ENCODE data around the gene GNPTG.

The GNPTG gene

DNA sequence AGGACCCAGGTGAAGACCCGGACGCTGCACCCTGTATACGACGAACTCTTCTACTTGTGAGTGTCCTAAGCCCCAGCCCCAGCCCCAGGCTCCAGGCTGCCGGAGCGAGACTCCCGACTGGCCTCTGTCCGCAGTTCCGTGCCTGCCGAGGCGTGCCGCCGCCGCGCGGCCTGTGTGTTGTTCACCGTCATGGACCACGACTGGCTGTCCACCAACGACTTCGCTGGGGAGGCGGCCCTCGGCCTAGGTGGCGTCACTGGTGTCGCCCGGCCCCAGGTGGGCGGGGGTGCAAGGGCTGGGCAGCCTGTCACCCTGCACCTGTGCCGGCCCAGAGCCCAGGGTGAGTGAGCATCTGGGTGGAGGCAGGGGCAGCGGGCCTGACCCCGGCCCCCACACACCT lies 3.8 kb upstream of the GNPTG start:
- Histone ChIP-seq H3K4me1 (ENCODE audit: control insufficient read depth in 2 of 2, insufficient read depth in 2 of 2, low read length in 2 of 2) (peaks cover 23 to 32% of the 10 kb centered on the region in 2 donors), H3K9me3 (ENCODE audit: control insufficient read depth in 2 of 2, low read length in 2 of 2) (no peaks in the 10 kb centered on the region), H3K27me3 (ENCODE audit: control insufficient read depth in 2 of 2, insufficient read depth in 2 of 2, low read length in 2 of 2) (no peaks in the 10 kb centered on the region), H3K36me3 (ENCODE audit: control insufficient read depth in 2 of 2, insufficient read depth in 2 of 2, low read length in 2 of 2) (peaks cover 0 to 18% of the 10 kb centered on the region in 2 donors), H3K4me3 (ENCODE audit: low read length in 2 of 2) (no peak overlapping the region), H3K9ac (ENCODE audit: low read depth in 1 of 2, low read length in 2 of 2) (no peak overlapping the region), H3K27ac (ENCODE audit: low read depth in 2 of 2, low read length in 2 of 2) (no peak overlapping the region)

DNA sequence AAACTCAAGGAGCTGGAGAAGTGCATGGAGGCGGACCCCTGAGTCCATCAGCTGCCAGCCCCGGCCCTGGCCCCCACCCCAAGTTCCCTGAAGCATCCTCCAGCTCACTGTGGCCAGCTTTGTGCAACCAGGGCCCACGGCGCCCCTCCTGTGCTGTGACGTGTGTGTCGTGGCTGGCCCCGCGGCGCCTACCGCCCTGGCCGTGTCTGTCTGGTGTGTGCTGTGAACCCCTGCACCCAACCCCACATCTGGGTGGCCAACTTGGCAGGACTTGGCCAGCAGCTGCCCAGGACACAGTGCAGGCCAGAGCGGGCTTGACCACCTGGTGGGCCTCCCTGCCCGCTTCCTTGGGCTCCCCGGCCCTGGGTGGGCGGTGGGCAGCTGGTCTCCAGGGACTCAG lies 3.3 kb upstream of the GNPTG start:
- no peaks in the 10 kb centered on the region for H3K9me3 ChIP-seq (ENCODE audit: control insufficient read depth in 2 of 2, low read length in 2 of 2)
- no peak overlapping the region for H3K27ac ChIP-seq (ENCODE audit: low read depth in 2 of 2, low read length in 2 of 2)
- H3K36me3 ChIP-seq (ENCODE audit: control insufficient read depth in 2 of 2, insufficient read depth in 2 of 2, low read length in 2 of 2), result peaks cover 0 to 18% of the 10 kb centered on the region in 2 donors
- no peak overlapping the region for H3K9ac ChIP-seq (ENCODE audit: low read depth in 1 of 2, low read length in 2 of 2)
- no peaks in the 10 kb centered on the region for H3K27me3 ChIP-seq (ENCODE audit: control insufficient read depth in 2 of 2, insufficient read depth in 2 of 2, low read length in 2 of 2)
- H3K4me1 ChIP-seq (ENCODE audit: control insufficient read depth in 2 of 2, insufficient read depth in 2 of 2, low read length in 2 of 2), result peaks cover 20 to 30% of the 10 kb centered on the region in 2 donors
- H3K4me3 ChIP-seq (ENCODE audit: low read length in 2 of 2), result no peak overlapping the region

DNA sequence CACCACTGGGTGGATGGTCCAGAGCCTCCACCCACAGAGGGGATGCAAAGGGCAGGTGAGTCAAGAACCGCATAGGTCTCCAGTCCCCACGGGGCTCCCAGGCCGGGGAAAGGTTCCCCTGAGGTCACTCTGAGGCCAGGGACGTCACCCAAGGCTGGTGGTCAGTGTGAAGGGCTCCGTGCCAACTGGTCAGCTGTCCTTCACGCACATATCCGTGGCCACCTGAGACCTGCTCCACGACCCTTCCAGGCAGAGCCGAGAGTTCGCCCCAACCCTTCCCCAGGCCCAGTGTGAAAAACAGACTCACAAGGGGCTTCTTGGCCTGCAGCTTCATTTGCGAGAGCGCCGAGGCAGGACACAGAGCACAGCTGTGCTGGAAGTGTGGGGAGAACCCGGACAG lies 2.8 kb upstream of the GNPTG start:
- H3K9ac ChIP-seq (ENCODE audit: low read depth in 1 of 2, low read length in 2 of 2), result no peak overlapping the region

DNA sequence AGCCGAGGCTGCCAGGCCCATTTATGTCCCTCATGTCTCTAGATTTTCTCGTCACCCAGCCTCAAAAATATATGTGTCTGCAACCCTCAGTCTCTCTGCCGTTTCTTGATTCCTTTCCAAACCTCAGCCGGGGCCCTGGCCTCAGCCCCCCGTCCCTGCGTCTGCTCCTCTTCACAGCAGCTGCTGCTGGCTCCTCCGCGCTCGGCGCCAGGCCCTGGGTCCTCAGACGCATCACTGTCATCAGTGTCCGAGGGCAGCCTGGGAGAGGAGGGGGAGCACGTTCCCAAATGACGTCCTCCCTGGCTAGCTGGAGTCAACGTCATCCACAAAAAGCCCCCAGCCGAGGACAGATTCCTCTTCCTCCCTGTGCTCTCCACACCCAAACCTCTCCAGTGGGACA lies 2.4 kb upstream of the GNPTG start:
- Histone ChIP-seq H3K4me3 (ENCODE audit: low read length in 2 of 2) (no peak overlapping the region), H3K27ac (ENCODE audit: low read depth in 2 of 2, low read length in 2 of 2) (no peak overlapping the region), H3K9me3 (ENCODE audit: control insufficient read depth in 2 of 2, low read length in 2 of 2) (no peaks in the 10 kb centered on the region), H3K9ac (ENCODE audit: low read depth in 1 of 2, low read length in 2 of 2) (no peak overlapping the region), H3K36me3 (ENCODE audit: control insufficient read depth in 2 of 2, insufficient read depth in 2 of 2, low read length in 2 of 2) (peaks cover 0 to 18% of the 10 kb centered on the region in 2 donors), H3K27me3 (ENCODE audit: control insufficient read depth in 2 of 2, insufficient read depth in 2 of 2, low read length in 2 of 2) (no peaks in the 10 kb centered on the region), H3K4me1 (ENCODE audit: control insufficient read depth in 2 of 2, insufficient read depth in 2 of 2, low read length in 2 of 2) (peaks cover 14 to 21% of the 10 kb centered on the region in 2 donors)

More for the DNA sequence above, 2.8 kb upstream of the GNPTG start:
- H3K27me3 ChIP-seq (ENCODE audit: control insufficient read depth in 2 of 2, insufficient read depth in 2 of 2, low read length in 2 of 2), result no peaks in the 10 kb centered on the region
- no peaks in the 10 kb centered on the region for H3K9me3 ChIP-seq (ENCODE audit: control insufficient read depth in 2 of 2, low read length in 2 of 2)
- H3K4me3 ChIP-seq (ENCODE audit: low read length in 2 of 2), result no peak overlapping the region
- H3K4me1 ChIP-seq (ENCODE audit: control insufficient read depth in 2 of 2, insufficient read depth in 2 of 2, low read length in 2 of 2), result peaks cover 16 to 25% of the 10 kb centered on the region in 2 donors
- H3K27ac ChIP-seq (ENCODE audit: low read depth in 2 of 2, low read length in 2 of 2), result no peak overlapping the region
- H3K36me3 ChIP-seq (ENCODE audit: control insufficient read depth in 2 of 2, insufficient read depth in 2 of 2, low read length in 2 of 2), result peaks cover 0 to 18% of the 10 kb centered on the region in 2 donors

DNA sequence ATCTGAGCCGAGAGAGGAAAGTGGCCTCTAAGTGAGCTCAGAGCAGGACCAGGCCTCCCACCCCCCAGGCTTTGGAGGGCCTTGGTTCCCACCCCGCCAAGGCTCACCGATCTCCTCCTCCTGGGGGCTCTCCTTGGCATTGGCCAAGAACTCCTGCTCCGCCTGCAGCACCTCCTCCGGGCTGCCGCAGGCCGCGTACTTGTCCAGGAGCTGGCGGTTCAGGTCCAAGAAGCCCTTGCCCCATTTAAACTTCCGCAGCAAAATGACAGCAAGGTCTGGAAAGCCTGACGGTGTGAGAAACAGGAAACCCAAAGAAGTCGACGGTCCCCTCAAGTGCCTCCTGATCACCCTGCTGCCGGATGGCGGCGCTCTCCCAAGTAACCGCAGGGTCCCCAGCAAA lies 1.8 kb upstream of the GNPTG start:
- Histone ChIP-seq H3K4me1 (ENCODE audit: control insufficient read depth in 2 of 2, insufficient read depth in 2 of 2, low read length in 2 of 2) (peaks cover 14 to 20% of the 10 kb centered on the region in 2 donors), H3K27ac (ENCODE audit: low read depth in 2 of 2, low read length in 2 of 2) (no peak overlapping the region), H3K4me3 (ENCODE audit: low read length in 2 of 2) (no peak overlapping the region), H3K27me3 (ENCODE audit: control insufficient read depth in 2 of 2, insufficient read depth in 2 of 2, low read length in 2 of 2) (no peaks in the 10 kb centered on the region), H3K36me3 (ENCODE audit: control insufficient read depth in 2 of 2, insufficient read depth in 2 of 2, low read length in 2 of 2) (peaks cover 0 to 20% of the 10 kb centered on the region in 2 donors), H3K9ac (ENCODE audit: low read depth in 1 of 2, low read length in 2 of 2) (no peak overlapping the region), H3K9me3 (ENCODE audit: control insufficient read depth in 2 of 2, low read length in 2 of 2) (no peaks in the 10 kb centered on the region)

DNA sequence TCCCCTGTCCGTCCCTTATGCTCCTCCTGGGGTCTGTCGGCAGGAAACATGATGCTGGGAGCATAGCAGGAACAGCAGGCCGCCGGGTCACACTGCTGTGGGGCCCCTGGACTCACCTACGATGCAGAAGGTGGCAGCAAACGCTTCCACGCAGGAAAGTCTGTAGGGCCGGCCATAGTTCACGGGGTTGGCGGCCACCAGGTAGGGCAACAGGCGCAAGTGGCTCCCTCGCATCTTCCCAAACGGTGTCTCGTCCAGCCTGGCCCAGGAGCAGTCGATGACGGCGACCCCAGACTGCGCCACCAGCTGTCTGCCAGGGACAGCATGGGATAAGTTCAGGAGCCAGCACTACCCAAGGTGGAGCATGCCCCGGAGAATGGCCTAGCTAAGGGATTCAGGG lies 1.0 kb upstream of the GNPTG start:
- Histone ChIP-seq H3K9ac (ENCODE audit: low read depth in 1 of 2, low read length in 2 of 2) (peak overlapping the region; percentile 70 to 83), H3K4me1 (ENCODE audit: control insufficient read depth in 2 of 2, insufficient read depth in 2 of 2, low read length in 2 of 2) (peaks cover 14 to 20% of the 10 kb centered on the region in 2 donors), H3K9me3 (ENCODE audit: control insufficient read depth in 2 of 2, low read length in 2 of 2) (no peaks in the 10 kb centered on the region), H3K4me3 (ENCODE audit: low read length in 2 of 2) (peak overlapping the region; percentile 86 to 91), H3K27ac (ENCODE audit: low read depth in 2 of 2, low read length in 2 of 2) (no peak overlapping the region), H3K36me3 (ENCODE audit: control insufficient read depth in 2 of 2, insufficient read depth in 2 of 2, low read length in 2 of 2) (peaks cover 0 to 20% of the 10 kb centered on the region in 2 donors), H3K27me3 (ENCODE audit: control insufficient read depth in 2 of 2, insufficient read depth in 2 of 2, low read length in 2 of 2) (no peaks in the 10 kb centered on the region)

DNA sequence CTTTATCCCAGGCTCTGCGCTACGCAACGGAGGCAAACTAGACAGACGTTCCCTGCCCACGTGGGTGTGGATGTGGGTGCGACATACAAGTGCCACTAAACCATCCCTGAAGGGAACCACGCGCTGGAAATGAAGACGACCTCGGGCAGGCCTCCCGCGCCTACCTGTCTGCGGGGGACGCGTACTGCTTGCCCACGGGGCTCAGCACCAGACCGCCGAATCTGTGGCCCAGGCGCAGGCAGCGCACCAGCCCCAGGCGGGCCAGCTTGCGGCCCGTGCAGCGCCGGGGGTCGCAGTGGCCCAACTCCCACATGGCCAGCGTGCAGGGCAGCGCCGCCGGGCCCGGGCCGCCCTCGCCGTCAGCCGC lies 533 bp upstream of the GNPTG start:
- no peaks in the 10 kb centered on the region for H3K27me3 ChIP-seq (ENCODE audit: control insufficient read depth in 2 of 2, insufficient read depth in 2 of 2, low read length in 2 of 2)
- peak overlapping the region in 1 of 2 donors; percentile 63 for H3K27ac ChIP-seq (ENCODE audit: low read depth in 2 of 2, low read length in 2 of 2)
- H3K9me3 ChIP-seq (ENCODE audit: control insufficient read depth in 2 of 2, low read length in 2 of 2), result no peaks in the 10 kb centered on the region
- H3K36me3 ChIP-seq (ENCODE audit: control insufficient read depth in 2 of 2, insufficient read depth in 2 of 2, low read length in 2 of 2), result peaks cover 0 to 20% of the 10 kb centered on the region in 2 donors
- peaks cover 14 to 20% of the 10 kb centered on the region in 2 donors for H3K4me1 ChIP-seq (ENCODE audit: control insufficient read depth in 2 of 2, insufficient read depth in 2 of 2, low read length in 2 of 2)
- H3K4me3 ChIP-seq (ENCODE audit: low read length in 2 of 2), result peak overlapping the region; percentile 86 to 91
- peak overlapping the region; percentile 70 to 83 for H3K9ac ChIP-seq (ENCODE audit: low read depth in 1 of 2, low read length in 2 of 2)

DNA sequence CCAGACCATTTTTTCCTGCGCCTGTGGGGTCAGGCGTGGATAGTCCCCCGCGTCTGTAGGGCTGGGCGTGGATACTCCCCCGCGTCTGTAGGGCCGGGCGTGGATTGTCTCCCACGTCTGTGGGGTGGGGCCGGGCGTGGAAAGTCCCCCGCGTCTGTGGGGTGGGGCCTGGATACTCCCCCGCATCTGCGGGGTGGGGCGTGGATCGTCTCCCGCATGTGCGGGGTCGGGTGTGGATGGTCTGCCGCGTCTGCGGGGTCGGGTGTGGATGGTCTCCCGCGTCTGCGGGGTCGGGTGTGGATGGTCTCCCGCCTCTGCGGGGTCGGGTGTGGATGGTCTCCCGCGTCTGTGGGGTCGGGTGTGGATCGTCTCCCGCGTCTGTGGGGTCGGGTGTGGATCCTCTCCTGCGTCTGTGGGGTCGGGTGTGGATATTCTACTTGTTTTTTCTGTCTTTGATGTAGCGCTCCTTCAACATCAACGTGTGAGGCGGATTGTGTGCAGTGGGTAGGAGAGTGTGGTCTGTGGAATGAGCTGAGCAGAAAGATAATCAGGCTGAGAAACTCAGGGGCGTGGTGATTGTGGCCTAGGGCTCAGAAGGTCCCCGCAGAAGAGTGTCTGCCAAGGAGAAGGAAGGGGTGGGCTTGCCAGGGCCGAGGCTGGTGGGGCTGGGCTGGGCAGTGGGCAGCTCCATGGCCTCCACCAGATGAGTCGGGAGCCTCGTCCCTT lies 3.2 kb downstream of the GNPTG start:
- H3K4me1 ChIP-seq (ENCODE audit: control insufficient read depth in 2 of 2, insufficient read depth in 2 of 2, low read length in 2 of 2), result peaks cover 14 to 20% of the 10 kb centered on the region in 2 donors

DNA sequence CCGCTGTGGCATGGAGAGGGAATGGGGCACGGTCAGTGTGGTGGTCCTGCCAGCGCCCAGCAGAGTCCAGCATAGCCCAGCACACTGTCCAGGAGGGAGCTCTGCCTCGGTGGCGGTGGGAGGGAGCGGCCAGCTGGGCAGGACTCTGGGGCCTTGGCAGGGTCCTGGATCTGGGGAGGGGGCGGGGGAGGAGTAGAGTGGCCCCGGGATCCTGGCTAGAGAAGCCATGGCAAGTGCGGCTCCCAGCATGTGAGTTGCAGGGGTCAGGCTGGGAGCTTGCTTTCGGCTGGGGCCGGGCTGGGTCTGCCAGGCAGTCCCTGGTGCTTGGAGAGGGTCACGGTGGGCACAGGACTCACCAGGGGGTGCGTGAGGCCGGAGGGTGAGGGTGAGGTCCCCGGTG lies 3.9 kb downstream of the GNPTG start:
- H3K4me1 ChIP-seq (ENCODE audit: control insufficient read depth in 2 of 2, insufficient read depth in 2 of 2, low read length in 2 of 2), result peaks cover 12 to 16% of the 10 kb centered on the region in 2 donors
- H3K27ac ChIP-seq (ENCODE audit: low read depth in 2 of 2, low read length in 2 of 2), result no peak overlapping the region
- H3K9ac ChIP-seq (ENCODE audit: low read depth in 1 of 2, low read length in 2 of 2), result no peak overlapping the region
- H3K27me3 ChIP-seq (ENCODE audit: control insufficient read depth in 2 of 2, insufficient read depth in 2 of 2, low read length in 2 of 2), result no peaks in the 10 kb centered on the region
- H3K9me3 ChIP-seq (ENCODE audit: control insufficient read depth in 2 of 2, low read length in 2 of 2), result no peaks in the 10 kb centered on the region
- H3K4me3 ChIP-seq (ENCODE audit: low read length in 2 of 2), result no peak overlapping the region
- peaks cover 0 to 6% of the 10 kb centered on the region in 2 donors for H3K36me3 ChIP-seq (ENCODE audit: control insufficient read depth in 2 of 2, insufficient read depth in 2 of 2, low read length in 2 of 2)

More for the DNA sequence above, 3.2 kb downstream of the GNPTG start:
- Histone ChIP-seq H3K36me3 (ENCODE audit: control insufficient read depth in 2 of 2, insufficient read depth in 2 of 2, low read length in 2 of 2) (peaks cover 0 to 8% of the 10 kb centered on the region in 2 donors), H3K9me3 (ENCODE audit: control insufficient read depth in 2 of 2, low read length in 2 of 2) (no peaks in the 10 kb centered on the region), H3K4me3 (ENCODE audit: low read length in 2 of 2) (no peak overlapping the region), H3K27me3 (ENCODE audit: control insufficient read depth in 2 of 2, insufficient read depth in 2 of 2, low read length in 2 of 2) (no peaks in the 10 kb centered on the region), H3K9ac (ENCODE audit: low read depth in 1 of 2, low read length in 2 of 2) (no peak overlapping the region), H3K27ac (ENCODE audit: low read depth in 2 of 2, low read length in 2 of 2) (no peak overlapping the region)

DNA sequence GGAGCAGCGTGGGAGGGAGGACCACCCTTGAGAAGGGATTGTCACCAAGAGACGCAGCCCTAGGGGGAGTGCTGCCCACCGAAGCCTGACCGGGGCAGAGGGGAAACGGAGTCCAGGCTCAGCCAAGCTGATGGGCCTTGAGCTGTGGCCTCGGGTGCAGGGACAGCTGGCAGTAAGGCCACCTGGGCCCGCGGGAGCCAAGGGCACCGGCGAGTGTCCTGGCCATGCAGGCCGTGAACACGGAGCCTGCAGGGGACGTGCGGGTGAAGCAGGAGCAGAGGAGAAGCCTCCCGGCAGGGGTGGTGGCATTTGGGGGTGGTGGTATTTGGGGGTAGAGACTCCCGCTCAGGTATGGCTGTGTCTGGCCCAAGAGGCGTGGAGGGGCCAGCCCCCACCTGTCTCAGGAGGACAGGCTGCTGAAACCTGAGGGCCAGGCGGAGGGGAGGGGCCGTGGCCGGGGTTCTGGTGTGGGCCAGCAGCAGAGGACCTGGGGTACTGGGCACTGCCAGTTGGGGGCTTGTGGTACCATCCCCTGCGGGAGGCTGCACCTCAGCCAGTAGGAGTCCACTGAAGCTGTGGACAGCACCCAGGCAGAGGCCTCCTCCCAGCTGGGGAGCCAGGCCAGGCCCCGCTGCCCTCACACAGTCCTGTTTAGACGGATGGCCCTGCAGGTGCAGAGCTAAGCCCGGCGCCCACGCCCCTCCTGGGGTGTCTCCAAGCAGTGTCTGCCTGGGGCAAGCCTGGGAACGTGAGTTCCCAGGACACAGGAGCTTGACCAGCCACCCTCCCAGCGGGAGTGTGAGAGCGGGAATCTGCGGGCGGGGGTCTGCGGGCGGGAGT lies 4.5 kb downstream of the GNPTG start:
- Histone ChIP-seq H3K9ac (ENCODE audit: low read depth in 1 of 2, low read length in 2 of 2) (no peak overlapping the region), H3K9me3 (ENCODE audit: control insufficient read depth in 2 of 2, low read length in 2 of 2) (no peaks in the 10 kb centered on the region), H3K27ac (ENCODE audit: low read depth in 2 of 2, low read length in 2 of 2) (no peak overlapping the region), H3K27me3 (ENCODE audit: control insufficient read depth in 2 of 2, insufficient read depth in 2 of 2, low read length in 2 of 2) (no peaks in the 10 kb centered on the region), H3K36me3 (ENCODE audit: control insufficient read depth in 2 of 2, insufficient read depth in 2 of 2, low read length in 2 of 2) (peaks cover 0 to 10% of the 10 kb centered on the region in 2 donors), H3K4me3 (ENCODE audit: low read length in 2 of 2) (no peak overlapping the region), H3K4me1 (ENCODE audit: control insufficient read depth in 2 of 2, insufficient read depth in 2 of 2, low read length in 2 of 2) (peaks cover 5 to 9% of the 10 kb centered on the region in 2 donors)
